Smooth muscle cell (in vitro differentiated cells): ENCODE measurements around the gene SRRM1. TPM values are rescaled to one million over a fixed set of nuclear protein-coding genes. Genes with fewer than 3 reads are reported as not detected.

Experiments
- DNase-seq: peaks from one replicate; lab custom pipeline; 2025; ENCODE audit not compliant: unreplicated experiment; lab: John Stamatoyannopoulos, UW
- H2AFZ ChIP-seq: fragments of 200-600 bp; sonication (generic); 2 replicates; pipeline ENCODE4 v1.6.0; 2016; ENCODE audit warnings: antibody characterized with exemption, low read depth, mild to moderate bottlenecking
- H3F3A ChIP-seq: fragments of 200-600 bp; sonication (generic); 2 replicates; pipeline ENCODE4 v1.6.0; 2017; ENCODE audit warnings: antibody characterized with exemption, low read depth
- H3K27ac ChIP-seq: fragments of 200-600 bp; sonication (generic); 2 replicates; pipeline ENCODE4 v1.5.1; 2016; ENCODE audit warnings: low read depth, mild to moderate bottlenecking
- H3K27me3 ChIP-seq: fragments of 200-600 bp; sonication (generic); 2 replicates; pipeline ENCODE4 v1.6.1; 2016; ENCODE audit warnings: low read depth, mild to moderate bottlenecking
- H3K36me3 ChIP-seq: fragments of 200-600 bp; sonication (generic); 2 replicates; pipeline ENCODE4 v1.5.1; 2016; ENCODE audit warnings: low read depth
- H3K4me1 ChIP-seq: fragments of 200-600 bp; sonication (generic); 2 replicates; pipeline ENCODE4 v1.5.1; 2016; ENCODE audit warnings: low read depth
- H3K4me2 ChIP-seq: fragments of 200-600 bp; sonication (generic); 2 replicates; pipeline ENCODE4 v1.6.0; 2016; ENCODE audit warnings: mild to moderate bottlenecking
- H3K4me3 ChIP-seq: fragments of 200-600 bp; sonication (generic); 2 replicates; pipeline ENCODE4 v1.5.1; 2016; ENCODE audit warnings: mild to moderate bottlenecking
- H3K79me2 ChIP-seq: fragments of 200-600 bp; sonication (generic); 2 replicates; pipeline ENCODE4 v1.6.0; 2016; ENCODE audit warnings: low read depth, mild to moderate bottlenecking
- H3K9ac ChIP-seq: fragments of 200-600 bp; sonication (generic); 2 replicates; pipeline ENCODE4 v1.6.0; 2016; ENCODE audit warnings: low read depth
- H3K9me3 ChIP-seq: fragments of 200-600 bp; sonication (generic); replicated peaks from 2 replicates; pipeline ENCODE4 v1.5.1; 2016; ENCODE audit warnings: low read depth
- H4K20me1 ChIP-seq: fragments of 200-600 bp; sonication (generic); 2 replicates; pipeline ENCODE4 v1.6.0; 2016; ENCODE audit warnings: low read depth
- WGBS: methylation state at CpG from one replicate; pipeline ENCODE4 v1.1.7; 2016; ENCODE audit warnings: low lambda C conversion rate; 5-methylcytosine and 5-hydroxymethylcytosine counted together
- polyA plus RNA-seq: library from polyadenylated mRNA; unstranded; fragments of >200 nt; fragmentation: Nextera tagmentation; extraction: Ambion mirVana; gene quantifications from 2 replicates; pipeline ENCODE4 v1.2.1, GENCODE V29; 2016
- total RNA-seq: library from RNA; depleted of rRNA; stranded (reverse); fragments of >200 nt; gene quantifications from 2 replicates; pipeline ENCODE4 v1.2.3, GENCODE V29; 2014
- TF ChIP-seq, protein P1 (sequence below): fragments of 200-600 bp; sonication (generic); IDR thresholded peaks from 2 replicates; pipeline ENCODE4 v1.5.1; 2017; ENCODE audit warnings: borderline replicate concordance, mild to moderate bottlenecking, antibody characterized with exemption; ENCODE audit not compliant: insufficient read depth, poor library complexity, severe bottlenecking

Gene SRRM1
- total and polyA plus RNA-seq, 2 experiments from 2014 or later = 53.8 to 96.0 TPM

DNA sequence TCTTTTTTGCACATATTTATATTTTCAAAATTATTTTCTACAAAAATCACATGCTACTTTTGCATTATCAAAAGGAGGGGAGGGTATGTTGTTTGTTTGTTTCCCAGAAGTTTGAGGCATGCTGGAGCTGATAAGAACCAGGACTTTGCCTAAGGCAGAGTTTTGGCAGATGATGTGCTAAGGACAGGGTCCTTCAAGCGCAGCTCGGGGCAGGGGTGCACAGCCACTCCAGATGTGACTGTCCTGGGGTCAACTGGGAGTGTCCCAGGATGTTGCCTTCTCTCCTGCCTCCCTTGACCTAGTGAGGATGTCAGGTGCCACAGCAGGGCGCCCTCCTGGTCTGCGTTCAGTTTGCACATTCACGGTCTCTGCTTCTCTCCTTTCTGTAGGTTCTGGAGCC is 42.6 kb upstream of the SRRM1 start:
- Histone ChIP-seq H3F3A (no peaks in the 10 kb centered on the region), H2AFZ (no peak overlapping the region), H3K4me3 (no peak overlapping the region), H3K9ac (no peak overlapping the region), H3K4me2 (no peak overlapping the region), H3K36me3 (no peaks in the 10 kb centered on the region), H3K4me1 (no peaks in the 10 kb centered on the region), H3K79me2 (no peaks in the 10 kb centered on the region), H4K20me1 (no peaks in the 10 kb centered on the region), H3K9me3 (no peaks in the 10 kb centered on the region), H3K27me3 (no peaks in the 10 kb centered on the region), H3K27ac (no peak overlapping the region)
- 83% methylated on average over 5 of the region's 5 CpGs for WGBS
- no peak for DNase-seq
- TF ChIP-seq, protein P1, sequence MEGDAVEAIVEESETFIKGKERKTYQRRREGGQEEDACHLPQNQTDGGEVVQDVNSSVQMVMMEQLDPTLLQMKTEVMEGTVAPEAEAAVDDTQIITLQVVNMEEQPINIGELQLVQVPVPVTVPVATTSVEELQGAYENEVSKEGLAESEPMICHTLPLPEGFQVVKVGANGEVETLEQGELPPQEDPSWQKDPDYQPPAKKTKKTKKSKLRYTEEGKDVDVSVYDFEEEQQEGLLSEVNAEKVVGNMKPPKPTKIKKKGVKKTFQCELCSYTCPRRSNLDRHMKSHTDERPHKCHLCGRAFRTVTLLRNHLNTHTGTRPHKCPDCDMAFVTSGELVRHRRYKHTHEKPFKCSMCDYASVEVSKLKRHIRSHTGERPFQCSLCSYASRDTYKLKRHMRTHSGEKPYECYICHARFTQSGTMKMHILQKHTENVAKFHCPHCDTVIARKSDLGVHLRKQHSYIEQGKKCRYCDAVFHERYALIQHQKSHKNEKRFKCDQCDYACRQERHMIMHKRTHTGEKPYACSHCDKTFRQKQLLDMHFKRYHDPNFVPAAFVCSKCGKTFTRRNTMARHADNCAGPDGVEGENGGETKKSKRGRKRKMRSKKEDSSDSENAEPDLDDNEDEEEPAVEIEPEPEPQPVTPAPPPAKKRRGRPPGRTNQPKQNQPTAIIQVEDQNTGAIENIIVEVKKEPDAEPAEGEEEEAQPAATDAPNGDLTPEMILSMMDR = no peak

DNA sequence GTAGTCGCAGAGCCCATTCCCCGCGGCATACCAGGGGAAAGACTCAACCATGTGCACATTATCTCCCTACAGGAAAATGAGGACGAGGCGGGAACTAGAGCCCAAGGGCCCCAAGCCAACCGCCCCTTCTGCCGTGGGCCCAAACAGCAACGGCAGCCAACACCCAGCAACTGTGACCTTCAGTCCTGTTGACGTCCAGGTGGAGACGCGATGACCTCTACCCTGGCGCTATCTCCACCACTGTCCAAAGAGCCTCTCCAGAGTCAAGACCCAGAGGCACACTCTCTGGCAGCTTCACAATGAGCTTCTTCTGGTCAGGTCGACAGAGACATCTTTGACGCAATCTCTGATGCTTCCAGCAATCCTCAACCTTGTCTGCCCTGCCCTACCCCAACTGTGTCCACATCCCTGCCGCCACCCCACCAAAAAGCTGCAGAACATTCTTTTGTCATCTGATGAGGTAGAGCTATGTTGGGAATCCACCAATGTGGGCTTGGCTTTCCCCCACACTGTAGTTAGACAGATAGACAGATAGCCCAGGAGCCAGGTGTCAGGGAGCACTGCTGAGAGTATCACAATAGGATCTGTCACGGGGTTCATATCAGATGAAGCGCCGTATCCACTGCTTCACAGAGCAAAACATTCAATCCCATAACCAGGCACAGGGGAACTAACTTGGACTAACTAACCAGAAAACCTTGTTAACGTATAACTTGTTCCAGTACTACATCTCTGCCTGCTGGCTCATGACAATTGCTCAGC is 37.4 kb upstream of the SRRM1 start:
- H3K79me2 ChIP-seq = no peaks in the 10 kb centered on the region
- 88% methylated on average over 19 of the region's 19 CpGs for WGBS
- H3K4me1 ChIP-seq = no peaks in the 10 kb centered on the region
- TF ChIP-seq, protein P1 = no peak
- no peak overlapping the region for H3K27ac ChIP-seq
- H3K36me3 ChIP-seq = no peaks in the 10 kb centered on the region
- no peak overlapping the region for H3K4me2 ChIP-seq
- no peaks in the 10 kb centered on the region for H3F3A ChIP-seq
- H3K27me3 ChIP-seq = no peaks in the 10 kb centered on the region
- no peak overlapping the region for H3K9ac ChIP-seq
- no peaks in the 10 kb centered on the region for H3K9me3 ChIP-seq
- no peak for DNase-seq
- H3K4me3 ChIP-seq = no peak overlapping the region
- no peak overlapping the region for H2AFZ ChIP-seq
- H4K20me1 ChIP-seq = no peaks in the 10 kb centered on the region

DNA sequence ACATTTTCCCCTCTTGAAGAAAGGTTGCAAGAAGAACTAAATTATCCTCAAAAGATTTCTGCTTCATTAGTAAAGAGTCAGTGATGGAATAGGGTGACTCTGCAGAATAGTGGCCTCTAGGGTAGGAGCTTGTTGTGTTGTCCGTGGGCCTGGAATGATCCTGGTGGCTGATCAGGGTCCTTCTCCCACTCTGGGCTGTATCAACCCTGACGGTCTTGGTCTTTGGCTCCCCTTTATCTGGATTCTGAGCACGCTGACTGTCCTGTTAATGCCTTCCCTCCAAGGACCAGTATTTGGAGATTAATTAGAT is 36.9 kb upstream of the SRRM1 start:
- H2AFZ ChIP-seq = no peak overlapping the region
- 88% methylated on average over 3 of the region's 3 CpGs for WGBS

More for the DNA sequence above, 36.9 kb upstream of the SRRM1 start:
- H3F3A ChIP-seq = no peaks in the 10 kb centered on the region
- H3K27me3 ChIP-seq = no peaks in the 10 kb centered on the region
- H3K4me2 ChIP-seq = no peak overlapping the region
- H3K79me2 ChIP-seq = no peaks in the 10 kb centered on the region
- no peak overlapping the region for H3K9ac ChIP-seq
- no peak overlapping the region for H3K27ac ChIP-seq
- no peaks in the 10 kb centered on the region for H4K20me1 ChIP-seq
- H3K4me3 ChIP-seq = no peak overlapping the region
- no peak for DNase-seq
- H3K4me1 ChIP-seq = no peaks in the 10 kb centered on the region
- H3K36me3 ChIP-seq = no peaks in the 10 kb centered on the region
- H3K9me3 ChIP-seq = no peaks in the 10 kb centered on the region
- TF ChIP-seq, protein P1 = no peak
